Fibroblast of skin of scalp (primary cell): ENCODE measurements around the gene PDGFD.

Experiments
- DNase-seq: peaks from one replicate; pipeline ENCODE4 v3.0.0-alpha.2; 2013

Gene PDGFD

DNA sequence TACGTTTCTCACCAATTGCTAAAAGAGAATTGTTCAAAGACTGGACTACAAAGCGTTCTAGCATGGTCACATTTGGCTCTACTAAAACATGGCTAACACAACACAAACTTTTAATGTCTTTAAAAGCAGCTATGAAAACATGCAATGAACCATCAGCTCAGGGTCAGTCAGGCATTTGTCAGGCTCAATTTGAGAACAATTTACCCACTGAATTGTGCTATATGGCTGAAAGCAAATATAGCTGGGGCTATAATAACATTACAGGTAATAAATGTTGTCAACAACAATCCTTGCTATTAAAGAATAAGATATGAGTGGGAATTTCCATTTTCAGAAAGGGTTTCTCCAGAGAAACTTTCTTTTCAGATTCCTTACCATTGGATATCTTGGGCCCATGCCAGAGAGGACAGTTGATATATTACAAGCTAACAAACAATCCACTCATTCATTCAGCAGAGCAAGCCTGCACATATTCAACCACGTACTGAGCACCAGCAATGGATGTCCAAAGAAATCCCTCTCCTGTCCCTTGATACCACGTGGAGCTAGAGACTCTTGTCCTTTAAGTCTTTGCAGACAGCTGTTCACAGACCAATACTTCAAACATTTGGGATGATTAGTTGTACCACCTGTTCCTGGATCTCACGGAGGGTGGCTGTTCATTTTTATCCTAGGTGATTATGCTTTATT is 210.0 kb downstream of the PDGFD start:
- DNase-seq = no peak

DNA sequence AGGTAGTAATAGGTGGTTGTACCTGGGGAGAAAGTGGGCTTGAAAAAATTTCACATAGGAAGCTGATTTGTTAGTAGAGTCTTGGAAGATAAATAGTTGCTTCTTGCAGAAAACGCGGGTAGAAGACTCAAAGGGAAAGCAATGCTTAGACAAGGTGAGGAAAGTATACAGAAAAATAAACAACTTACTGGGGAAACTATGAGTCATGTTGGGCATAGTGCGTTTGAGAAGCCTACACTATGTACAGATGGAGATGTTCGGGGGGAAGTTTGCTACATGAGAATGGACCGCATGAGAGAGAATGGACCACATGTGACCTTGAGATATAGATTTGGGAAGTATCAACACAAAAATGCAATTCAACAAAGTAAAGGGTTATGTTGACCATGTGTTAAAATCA is 214.2 kb downstream of the PDGFD start:
- no peak for DNase-seq

DNA sequence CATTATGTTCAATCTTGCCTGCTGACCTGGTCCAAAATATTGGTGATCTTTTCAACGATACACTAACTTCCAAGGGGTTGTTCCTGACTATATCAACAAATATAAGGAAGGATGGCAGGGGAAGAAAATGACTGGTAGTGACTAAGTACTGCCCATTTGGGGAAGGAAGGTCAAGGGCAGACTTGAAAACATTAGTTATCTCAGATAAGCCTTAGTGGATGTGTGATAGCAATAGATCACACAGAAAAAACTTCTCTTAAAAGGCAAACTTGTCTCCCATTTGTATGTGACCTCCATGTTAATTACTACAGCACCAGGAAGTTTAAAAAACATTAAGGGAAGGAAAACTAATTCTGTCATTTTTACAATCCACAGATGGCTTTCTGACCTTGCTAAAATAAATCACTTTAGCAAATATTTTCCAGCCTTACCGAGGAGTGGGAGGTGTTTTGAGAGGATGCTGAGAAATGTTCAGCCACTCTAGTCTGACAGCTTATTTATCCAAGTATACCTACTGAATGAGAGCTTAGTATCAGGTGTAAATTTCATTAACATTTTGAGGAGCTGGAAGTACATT is 215.7 kb downstream of the PDGFD start:
- no peak for DNase-seq

DNA sequence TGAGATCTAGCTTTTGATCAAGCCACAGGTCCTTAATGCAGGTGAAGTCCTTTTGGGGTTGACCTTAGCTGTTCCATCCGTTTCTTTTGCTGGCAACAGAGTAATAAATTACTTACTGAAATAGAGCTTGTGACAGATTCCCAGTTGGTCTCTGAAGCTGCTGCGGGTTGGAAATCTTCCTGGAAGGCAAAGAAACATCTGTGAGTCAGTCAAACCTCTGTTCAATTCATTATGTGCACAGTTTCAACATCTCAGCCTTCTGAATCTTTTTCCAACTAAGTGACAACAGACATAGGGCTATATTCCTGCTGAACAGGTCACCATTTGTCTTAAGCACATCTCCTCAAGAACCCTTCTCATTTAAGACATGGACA is 216.4 kb downstream of the PDGFD start:
- DNase-seq = peak; percentile 85

DNA sequence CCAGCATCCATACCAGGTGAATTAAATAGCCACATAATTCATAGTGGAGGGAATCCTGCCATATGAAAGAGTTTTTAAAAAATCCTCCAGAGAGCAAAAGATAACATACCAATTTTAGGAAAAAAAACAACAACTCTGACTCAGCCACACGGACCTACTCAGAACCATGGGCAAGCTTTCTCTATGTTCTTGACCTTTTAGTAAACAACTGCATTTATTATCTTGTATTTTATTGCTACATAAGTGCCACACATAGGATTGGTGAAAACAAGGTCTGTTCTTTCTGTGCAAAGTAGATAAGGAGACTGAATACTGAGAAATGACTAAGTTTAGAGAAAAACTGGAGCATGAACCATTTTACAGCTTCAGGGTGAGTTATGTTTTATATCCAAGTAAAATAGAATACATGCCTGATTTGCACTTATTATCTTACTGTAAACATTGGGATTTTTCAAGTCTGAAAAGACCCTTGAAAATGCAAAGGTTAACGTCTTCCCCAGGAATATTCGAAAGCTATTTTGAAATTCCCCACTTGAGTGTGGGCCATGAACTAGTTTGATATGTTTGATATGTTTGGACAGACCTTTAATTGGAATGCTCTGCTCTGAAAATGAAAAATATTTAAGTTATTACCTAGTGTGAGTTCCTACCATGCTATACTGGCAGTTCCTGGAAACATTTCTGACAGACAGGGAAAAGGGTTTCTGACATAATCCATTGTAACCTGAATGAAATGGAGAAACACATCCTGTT is 217.0 kb downstream of the PDGFD start:
- DNase-seq = peak; percentile 48

DNA sequence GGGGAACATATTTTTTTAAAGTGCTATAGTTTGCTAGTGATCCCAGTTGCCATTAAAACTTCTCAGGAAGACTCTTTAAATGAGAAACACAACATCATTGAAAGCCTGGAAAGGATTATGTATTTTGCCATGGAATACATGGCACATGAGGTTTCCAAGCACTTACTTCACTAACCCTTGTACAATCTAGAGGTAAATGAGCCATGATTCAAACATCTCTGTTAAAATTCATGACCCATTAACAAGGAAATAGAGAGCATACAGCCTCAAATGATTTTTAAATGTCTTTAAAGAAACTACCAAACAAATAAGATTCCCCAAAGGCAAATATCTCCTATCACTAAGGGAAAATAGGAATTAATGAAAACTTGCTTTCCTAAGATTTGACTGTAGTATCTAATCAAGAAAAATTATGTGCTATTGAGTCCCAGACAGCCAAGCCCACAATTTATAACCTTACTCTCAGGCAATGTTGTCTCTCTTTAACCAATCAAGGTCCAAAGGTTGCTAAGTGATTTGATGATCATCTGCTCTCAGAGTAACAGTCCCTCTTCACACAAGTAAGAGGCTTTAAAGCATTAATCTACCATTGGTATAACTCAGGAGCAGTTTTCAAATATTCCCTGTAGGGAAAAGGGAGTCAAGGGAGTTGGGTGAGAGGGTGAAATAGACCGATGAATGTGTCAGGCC is 219.6 kb downstream of the PDGFD start:
- DNase-seq = no peak

DNA sequence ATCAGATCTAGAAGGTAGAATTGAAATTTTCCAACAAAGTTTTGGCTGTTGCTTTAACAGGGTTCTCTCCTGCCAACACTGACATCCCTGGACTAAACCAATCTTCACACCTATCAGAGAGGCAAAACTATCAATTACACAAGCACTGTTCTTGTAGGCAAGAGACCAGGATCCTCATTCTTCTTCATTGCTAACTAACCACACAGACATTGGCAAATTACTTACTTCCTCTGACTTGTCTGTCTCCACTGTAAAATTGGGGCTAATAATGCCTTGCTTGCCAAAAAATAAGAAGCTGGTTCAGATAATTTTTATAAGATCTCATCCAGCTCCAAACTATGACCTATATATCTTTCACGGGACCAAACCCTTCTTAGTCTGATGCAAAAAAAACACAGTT is 221.3 kb downstream of the PDGFD start:
- DNase-seq = no peak

DNA sequence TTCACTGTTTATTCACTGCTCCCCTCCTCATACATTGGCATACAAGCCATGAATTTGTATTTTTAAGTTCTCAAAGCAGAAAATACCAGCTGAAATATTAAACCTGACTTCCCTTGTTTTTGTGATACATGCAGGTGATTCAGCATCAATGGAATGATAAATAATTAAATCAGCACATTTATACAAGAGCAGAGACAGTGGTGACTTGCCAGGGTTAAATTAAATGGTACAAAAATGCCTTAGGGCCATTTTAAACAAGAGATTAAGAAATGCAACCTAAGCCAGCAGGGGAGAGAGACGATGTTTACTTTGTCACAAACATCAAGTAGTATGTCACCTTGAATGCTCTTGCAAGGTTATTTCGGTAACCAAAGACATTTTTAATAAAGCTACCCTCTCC is 223.4 kb downstream of the PDGFD start:
- DNase-seq = no peak

DNA sequence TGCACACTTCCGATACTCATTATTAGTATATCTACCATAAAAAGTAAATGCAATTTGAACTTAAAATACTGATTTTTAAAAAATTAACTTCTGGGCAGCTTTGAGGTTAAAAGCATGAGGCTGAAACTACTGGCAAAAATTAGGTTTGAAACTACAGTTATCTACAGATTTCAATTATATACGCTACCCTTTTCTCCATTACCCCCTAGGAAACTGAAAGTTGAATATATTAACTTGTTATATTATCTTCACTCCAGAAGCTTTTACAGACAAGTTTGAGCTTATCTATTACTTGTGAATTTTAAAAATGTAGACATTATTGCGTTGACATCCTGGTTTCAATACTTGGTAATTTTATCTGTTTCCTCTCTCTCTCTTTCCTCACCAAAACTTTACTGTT is 224.3 kb downstream of the PDGFD start:
- no peak for DNase-seq

DNA sequence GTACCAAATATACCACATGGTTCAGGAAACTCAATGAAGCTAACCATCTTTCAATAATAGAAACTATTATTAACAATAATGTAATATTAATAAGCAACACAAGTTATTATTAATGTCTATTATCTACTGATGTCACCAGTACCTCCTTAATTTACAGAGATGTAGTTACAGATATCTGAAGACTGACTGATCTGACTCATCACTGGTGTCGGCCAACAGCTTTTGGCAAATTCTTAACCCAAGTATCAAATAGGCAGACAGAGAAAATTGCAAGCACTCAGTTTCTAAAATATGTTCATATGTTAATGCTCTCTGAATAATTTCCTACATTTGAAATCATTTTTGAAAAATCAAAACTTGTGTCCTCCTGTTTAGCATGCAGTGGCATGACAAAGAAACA is 227.9 kb downstream of the PDGFD start:
- DNase-seq = no peak

DNA sequence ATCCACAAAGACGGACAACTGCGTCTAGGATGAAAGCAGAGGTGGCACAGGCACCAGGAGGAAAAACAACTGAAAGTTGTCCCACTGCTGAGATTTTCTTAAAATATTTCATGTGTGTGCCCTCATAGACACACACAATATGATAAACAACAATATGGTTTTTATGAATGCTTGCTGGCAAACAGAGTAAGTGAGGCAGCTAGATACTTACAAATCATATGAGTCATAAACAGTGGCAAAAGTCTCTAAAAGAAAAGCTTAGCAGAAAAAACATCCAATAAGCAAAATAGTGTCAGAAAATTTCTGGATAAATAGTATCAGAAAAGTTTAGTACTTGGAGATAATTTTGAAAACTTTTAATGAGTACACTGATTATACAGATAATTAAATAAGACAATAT is 228.7 kb downstream of the PDGFD start:
- no peak for DNase-seq

DNA sequence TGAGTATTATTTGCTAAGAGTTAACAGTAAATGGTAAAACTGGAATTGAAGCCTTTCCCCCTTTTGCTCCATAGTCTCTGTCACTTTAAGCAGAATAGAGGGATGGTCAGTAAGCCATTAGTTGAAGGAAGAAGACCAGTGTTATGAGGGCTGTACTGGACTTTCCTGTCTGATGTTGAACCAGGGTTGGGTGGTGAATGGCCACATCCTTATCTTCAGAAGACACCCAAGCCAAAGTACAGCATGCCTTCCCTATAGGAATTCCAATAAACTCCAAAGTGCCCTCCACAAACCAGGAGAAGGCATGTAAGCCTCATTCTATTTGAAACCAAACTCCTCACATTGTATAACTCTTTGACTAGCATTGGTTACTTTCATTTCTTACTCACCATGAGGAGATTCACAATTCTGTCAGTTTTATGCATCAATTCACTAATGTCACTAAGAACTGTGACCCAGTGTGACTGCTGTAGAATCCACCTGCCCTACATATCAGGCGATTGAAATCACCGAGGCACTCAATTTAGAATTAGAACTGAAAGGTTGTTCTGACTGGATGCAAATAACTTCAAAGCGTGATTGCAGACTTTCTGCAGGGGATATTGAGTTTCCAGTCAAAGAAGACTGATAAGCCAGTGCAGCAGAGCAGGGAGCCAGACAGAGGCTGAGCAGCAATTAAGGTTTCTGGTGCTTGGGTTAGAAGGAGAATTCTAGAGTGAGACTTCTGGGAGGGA is 234.6 kb downstream of the PDGFD start:
- no peak for DNase-seq

DNA sequence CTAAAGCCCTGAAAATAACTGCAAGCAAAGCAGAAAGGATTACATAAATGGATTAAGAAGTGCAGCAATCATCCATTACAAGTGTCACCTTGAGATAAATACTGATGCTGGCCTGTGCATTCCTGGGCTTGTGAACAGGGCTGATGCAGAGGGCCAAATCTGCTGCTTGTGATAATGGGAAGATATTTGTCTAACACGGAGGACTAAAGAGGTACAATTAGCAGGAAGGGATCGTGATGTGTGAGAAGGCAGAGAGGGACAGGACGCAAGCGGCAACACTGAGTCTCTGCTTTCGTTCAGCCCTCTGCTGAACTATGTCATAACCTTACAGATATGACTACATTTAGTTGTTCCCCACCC is 235.2 kb downstream of the PDGFD start:
- DNase-seq = no peak

DNA sequence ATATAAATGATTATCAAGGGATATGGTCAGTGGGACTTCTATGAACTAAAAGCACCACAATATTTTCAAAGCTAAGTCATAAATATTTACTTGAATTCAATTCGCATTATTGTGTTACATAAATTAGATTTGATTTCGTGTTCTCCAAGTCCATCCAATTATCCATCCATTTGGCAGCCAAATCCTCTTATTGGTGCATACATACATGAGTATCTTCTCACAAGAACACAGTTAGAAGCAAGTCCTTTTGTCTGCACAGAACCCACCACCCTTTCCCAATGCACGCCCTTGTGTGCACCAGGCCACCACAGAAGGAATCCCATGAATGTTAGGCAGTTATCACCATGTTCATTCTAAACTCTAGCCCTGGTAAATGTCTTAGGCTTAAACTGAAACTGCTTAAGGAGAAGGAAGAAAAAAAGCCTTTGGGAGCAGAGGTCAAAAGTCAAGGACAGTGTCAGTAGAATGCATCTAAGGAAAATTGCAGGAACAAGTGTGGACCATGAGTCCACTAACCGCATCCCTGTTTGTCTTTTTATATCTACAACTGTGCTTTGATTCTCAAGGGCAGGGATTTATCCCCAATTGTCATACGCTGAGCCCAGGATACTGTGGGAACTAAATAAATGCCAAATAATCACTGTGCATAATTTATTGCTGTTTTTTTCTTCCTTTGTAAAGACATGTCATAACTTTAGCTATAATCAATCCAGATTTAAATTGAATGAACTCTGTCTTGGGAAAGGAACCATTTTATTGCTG is 235.7 kb downstream of the PDGFD start:
- DNase-seq = no peak

DNA sequence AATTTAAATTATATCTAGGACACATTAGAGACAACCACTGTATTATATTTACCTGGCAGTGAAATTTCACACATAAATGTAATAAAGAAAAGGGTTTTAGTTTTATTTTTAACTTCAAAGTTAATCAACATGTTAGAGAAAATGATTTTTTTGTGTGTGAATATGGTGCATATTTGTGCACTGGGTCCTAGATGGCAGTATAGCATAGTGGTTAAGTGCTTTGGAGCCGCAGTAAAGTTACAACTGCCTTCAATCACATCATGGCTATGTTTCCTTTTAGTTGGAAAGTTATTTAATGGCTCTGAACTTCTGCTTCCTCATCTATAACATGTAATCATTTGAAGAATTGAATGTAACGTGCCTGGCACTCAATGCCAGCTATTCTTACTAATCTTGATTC is 236.4 kb downstream of the PDGFD start:
- DNase-seq = peak; percentile 63

DNA sequence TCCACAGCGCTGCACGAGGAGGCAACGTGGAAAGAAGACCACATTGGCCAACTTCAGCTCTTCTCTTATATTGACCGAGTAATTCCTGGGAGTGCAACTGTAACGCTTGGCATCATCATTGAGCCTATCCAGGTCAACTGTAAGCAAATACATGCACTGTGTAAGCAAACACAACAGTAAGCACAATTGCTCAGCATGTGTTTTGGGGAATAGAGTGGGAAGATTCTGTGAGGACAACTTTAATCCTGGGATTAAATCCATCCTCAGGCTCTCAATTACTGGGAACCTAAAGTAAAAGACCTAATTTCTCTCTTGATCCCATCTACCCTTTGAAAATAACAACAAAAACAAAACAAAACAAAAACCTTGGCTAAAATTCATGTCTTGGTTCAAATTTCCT is 237.0 kb downstream of the PDGFD start:
- DNase-seq = no peak

DNA sequence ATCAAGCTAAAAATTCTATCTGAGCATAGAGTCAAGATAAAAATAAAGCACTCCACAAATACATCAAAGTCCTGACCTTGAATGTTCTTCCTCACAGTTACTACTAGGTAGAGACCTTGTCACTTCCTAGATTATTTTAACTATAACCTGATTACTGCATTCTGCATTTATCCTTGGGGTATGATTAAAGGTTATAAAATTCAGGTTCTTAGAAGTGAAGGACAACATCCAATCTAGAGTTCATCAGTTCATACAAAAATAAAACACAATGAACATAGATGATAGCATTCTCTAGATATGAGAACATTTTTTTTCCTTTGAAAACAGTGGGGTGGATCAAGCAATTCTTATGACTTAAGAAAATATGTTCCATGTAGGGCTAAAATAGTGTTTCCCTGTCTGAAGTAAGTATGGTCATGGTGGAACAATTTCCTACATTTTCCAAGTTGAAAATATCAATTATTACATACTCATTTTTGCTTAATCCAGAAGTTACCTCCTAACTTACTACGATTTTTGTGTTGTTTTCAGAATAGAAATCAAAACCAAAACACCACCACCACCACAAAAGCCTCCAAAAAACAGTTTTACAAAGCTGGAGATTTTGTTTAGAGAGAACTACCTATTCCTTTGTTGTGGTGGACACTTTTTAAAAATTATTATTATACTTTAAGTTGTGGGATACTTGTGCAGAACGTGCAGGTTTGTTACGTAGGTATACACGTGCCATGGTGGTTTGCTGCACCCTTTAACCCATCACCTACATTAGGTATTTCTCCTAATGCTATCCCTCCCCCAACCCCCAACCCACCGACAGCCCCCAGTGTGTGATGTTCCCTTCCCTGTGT is 239.6 kb downstream of the PDGFD start:
- DNase-seq = peak; percentile 39

DNA sequence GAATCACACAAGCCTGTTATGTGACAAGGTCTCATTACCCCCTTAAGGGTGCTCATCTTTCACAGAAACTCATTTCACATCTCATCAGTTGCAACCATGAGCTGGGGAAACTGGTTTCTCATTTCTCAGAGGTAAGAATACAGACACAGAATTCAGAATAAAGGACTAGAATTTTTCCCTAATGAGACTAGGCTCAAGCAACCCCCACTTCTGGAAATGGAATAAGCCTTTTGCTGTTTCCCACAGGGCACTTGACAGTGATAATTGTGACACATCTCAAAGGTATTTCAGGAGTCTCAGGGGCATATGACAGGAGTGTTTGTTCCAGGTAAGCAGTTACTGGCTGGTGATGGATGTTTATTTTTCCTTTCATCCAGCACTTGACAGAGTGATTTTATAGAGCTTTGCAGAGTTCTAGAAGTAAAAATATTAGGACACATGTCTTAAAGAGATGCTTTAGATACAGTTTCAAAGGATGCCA is 240.5 kb downstream of the PDGFD start:
- peak; percentile 61 for DNase-seq

DNA sequence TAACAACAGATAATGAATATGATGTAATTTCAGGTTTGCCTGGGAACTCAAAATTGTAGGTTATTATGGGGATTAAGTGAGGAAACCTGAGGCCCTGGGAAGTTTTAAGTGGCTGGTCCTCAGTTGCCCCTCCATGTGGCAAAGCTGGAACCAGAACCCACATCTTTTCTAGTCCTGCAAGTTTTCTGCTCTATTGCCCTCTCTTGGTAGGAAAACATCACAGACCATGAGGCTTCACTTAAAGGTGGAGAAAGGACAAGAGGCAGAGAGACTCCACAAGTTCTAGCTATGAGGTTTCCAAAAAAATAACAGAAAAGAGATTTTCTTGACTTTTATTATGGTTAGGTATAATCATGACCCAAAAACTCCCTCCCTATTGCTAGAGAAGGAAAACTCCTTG is 243.0 kb downstream of the PDGFD start:
- no peak for DNase-seq

DNA sequence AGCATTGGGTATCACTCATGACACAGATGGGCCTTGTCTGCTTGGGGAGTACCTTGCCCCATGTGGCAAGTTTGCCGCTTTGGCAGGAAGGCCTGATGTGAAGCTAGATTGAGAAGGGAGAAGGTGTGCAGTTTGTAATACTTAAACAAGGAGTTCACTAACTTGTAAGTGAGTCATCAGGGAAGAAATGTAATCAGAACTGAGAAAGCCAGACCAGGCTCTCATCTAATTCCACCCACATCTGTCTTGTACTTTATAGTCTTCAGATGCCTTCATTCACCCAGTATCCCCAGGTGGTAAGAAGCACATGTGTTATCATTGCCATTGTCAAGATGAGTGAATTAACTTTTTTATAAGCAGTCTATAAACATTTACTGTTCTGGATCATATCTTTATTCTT is 243.5 kb downstream of the PDGFD start:
- DNase-seq = no peak

DNA sequence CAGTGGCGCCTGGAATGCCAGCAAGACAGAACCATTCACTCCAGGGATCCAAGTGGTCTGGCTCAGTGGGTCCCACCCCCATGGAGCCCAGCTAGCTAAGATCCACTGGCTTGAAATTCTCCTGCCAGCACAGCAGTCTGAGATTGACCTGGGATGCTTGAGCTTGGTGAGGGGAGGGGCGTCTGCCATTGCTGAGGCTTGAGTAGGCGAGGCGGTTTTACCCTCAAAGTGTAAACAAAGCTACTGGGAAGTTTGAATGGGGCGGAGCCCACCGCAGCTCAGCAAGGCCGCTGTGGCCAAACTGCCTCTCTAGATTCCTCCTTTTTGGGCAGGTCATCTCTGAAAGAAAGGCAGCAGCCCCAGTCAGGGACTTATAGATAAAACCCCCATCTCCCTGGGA is 253.2 kb downstream of the PDGFD start:
- no peak for DNase-seq
